DOHH2 (cell line): ENCODE results near the gene CA5A.
"Not testable (repeated sequence)": the region's sequence is repeated elsewhere in the genome, so short reads cannot be mapped to it uniquely, and the experiment has no call there.

Experiments used
- CTCF ChIP-seq: fragments of 200-600 bp; sonication (generic); IDR thresholded peaks from one replicate; pipeline ENCODE4 v1.5.1; 2014; ENCODE audit warnings: antibody characterized with exemption, mild to moderate bottlenecking, low read depth, low read length; ENCODE audit not compliant: poor library complexity, severe bottlenecking
- EZH2phosphoT487 ChIP-seq: fragments of 200-600 bp; sonication (generic); IDR thresholded peaks from 2 replicates; pipeline ENCODE4 v1.6.1; 2017; ENCODE audit warnings: borderline replicate concordance, mild to moderate bottlenecking, antibody characterized with exemption, low read length, moderate library complexity, mixed read lengths

- TF ChIP-seq CTCF, EZH2phosphoT487: not testable (repeated sequence)
Observed at GRCh38 chr16:87863327-87863635, 73.0 kb downstream of the CA5A start.
